ENCODE results near the gene NAA80.

Gene NAA80

GRCh38 chr3:50254577-50255250 lies 44.5 kb downstream of the NAA80 start:
- peaks cover 37% of the 10 kb centered on the region for H3K4me1 ChIP-seq
- H3K36me3 ChIP-seq, result peaks cover 98% of the 10 kb centered on the region
- no peaks in the 10 kb centered on the region for H3K9me3 ChIP-seq
- H3K4me3 ChIP-seq, result no peak overlapping the region
- H4K20me1 ChIP-seq, result peaks cover 92% of the 10 kb centered on the region
- peak overlapping the region; percentile 15; the same call in 1 of the 2 replicates for H3K9ac ChIP-seq
- no peak for TF ChIP-seq Cebpa-rat (IDR thresholded peaks at IDR 0.05)
- H3K4me2 ChIP-seq, result no peak overlapping the region; the same call in 1 of the 2 replicates
- H3K27ac ChIP-seq, result peak overlapping the region; percentile 41
- no peaks in the 10 kb centered on the region for H3K27me3 ChIP-seq

- no peak overlapping the region for H3K27ac ChIP-seq
- H3K4me1 ChIP-seq, result peaks cover 56% of the 10 kb centered on the region
- H3K36me3 ChIP-seq, result peaks cover 92% of the 10 kb centered on the region
- H3K4me3 ChIP-seq, result no peak overlapping the region
- no peak for TF ChIP-seq Cebpa-rat (IDR thresholded peaks at IDR 0.05)
- H3K9me3 ChIP-seq, result no peaks in the 10 kb centered on the region
- no peak overlapping the region for H3K4me2 ChIP-seq
- H3K9ac ChIP-seq, result no peak overlapping the region
- peaks cover 98% of the 10 kb centered on the region for H4K20me1 ChIP-seq
- no peaks in the 10 kb centered on the region for H3K27me3 ChIP-seq
These were observed 48.0 kb downstream of the NAA80 start for GRCh38 chr3:50251220-50251619.

GRCh38 chr3:50250514-50250913 lies 48.7 kb downstream of the NAA80 start:
- Histone ChIP-seq H4K20me1 (peaks cover 93% of the 10 kb centered on the region), H3K27ac (no peak overlapping the region), H3K9me3 (no peaks in the 10 kb centered on the region), H3K9ac (no peak overlapping the region), H3K4me1 (peaks cover 63% of the 10 kb centered on the region), H3K36me3 (peaks cover 86% of the 10 kb centered on the region), H3K4me2 (no peak overlapping the region), H3K27me3 (no peaks in the 10 kb centered on the region), H3K4me3 (no peak overlapping the region)
- no peak for TF ChIP-seq Cebpa-rat (IDR thresholded peaks at IDR 0.05)

- H3K4me3 ChIP-seq, result no peak overlapping the region
- H4K20me1 ChIP-seq, result peaks cover 87% of the 10 kb centered on the region
- peaks cover 67% of the 10 kb centered on the region for H3K4me1 ChIP-seq
- no peaks in the 10 kb centered on the region for H3K27me3 ChIP-seq
- no peak for TF ChIP-seq Cebpa-rat (IDR thresholded peaks at IDR 0.05)
- H3K27ac ChIP-seq, result no peak overlapping the region
- peaks cover 78% of the 10 kb centered on the region for H3K36me3 ChIP-seq
- H3K4me2 ChIP-seq, result no peak overlapping the region
- 0 out of 2 replicates have a peak overlapping the region, but pooled peaks have one; percentile 45 for H3K9ac ChIP-seq
- no peaks in the 10 kb centered on the region for H3K9me3 ChIP-seq
These were observed 49.7 kb downstream of the NAA80 start for GRCh38 chr3:50249457-50249856.

GRCh38 chr3:50248387-50248786 lies 50.8 kb downstream of the NAA80 start:
- no peak for TF ChIP-seq Cebpa-rat (IDR thresholded peaks at IDR 0.05)
- H3K4me1 ChIP-seq, result peaks cover 72% of the 10 kb centered on the region
- H3K27ac ChIP-seq, result peak overlapping the region; percentile 49
- H3K9me3 ChIP-seq, result no peaks in the 10 kb centered on the region
- H3K4me3 ChIP-seq, result no peak overlapping the region
- H3K4me2 ChIP-seq, result peak overlapping the region; percentile 93; the same call in 1 of the 2 replicates
- H3K36me3 ChIP-seq, result peaks cover 72% of the 10 kb centered on the region
- H3K9ac ChIP-seq, result peak overlapping the region; percentile 45; the same call in 1 of the 2 replicates
- H3K27me3 ChIP-seq, result no peaks in the 10 kb centered on the region
- peaks cover 84% of the 10 kb centered on the region for H4K20me1 ChIP-seq

GRCh38 chr3:50246517-50246954 lies 52.7 kb downstream of the NAA80 start:
- peak overlapping the region; percentile 93 for H3K4me2 ChIP-seq
- peak overlapping the region; percentile 64 for H3K4me3 ChIP-seq
- no peak for TF ChIP-seq Cebpa-rat (IDR thresholded peaks at IDR 0.05)
- H3K27me3 ChIP-seq, result no peaks in the 10 kb centered on the region
- peak overlapping the region; percentile 80 for H3K9ac ChIP-seq
- peaks cover 57% of the 10 kb centered on the region for H3K36me3 ChIP-seq
- peaks cover 91% of the 10 kb centered on the region for H3K4me1 ChIP-seq
- H3K27ac ChIP-seq, result peak overlapping the region; percentile 91
- H3K9me3 ChIP-seq, result no peaks in the 10 kb centered on the region
- peaks cover 84% of the 10 kb centered on the region for H4K20me1 ChIP-seq

Measured in BLaER1 (cell line).